HG02970 (cell line): Measurements from ENCODE around the gene ARID1B.
"Not testable (repeated sequence)": the region's sequence is repeated elsewhere in the genome, so short reads cannot be mapped to it uniquely, and the experiment has no call there.

Experiments
- ATAC-seq: cut with Tn5 transposase; IDR thresholded peaks from one replicate; pipeline ENCODE4 v1.9.1; 2021; ENCODE audit warnings: mild to moderate bottlenecking, moderate library complexity, moderate number of reproducible peaks; ENCODE audit not compliant: unreplicated experiment, low FRiP score

The ARID1B gene

DNA sequence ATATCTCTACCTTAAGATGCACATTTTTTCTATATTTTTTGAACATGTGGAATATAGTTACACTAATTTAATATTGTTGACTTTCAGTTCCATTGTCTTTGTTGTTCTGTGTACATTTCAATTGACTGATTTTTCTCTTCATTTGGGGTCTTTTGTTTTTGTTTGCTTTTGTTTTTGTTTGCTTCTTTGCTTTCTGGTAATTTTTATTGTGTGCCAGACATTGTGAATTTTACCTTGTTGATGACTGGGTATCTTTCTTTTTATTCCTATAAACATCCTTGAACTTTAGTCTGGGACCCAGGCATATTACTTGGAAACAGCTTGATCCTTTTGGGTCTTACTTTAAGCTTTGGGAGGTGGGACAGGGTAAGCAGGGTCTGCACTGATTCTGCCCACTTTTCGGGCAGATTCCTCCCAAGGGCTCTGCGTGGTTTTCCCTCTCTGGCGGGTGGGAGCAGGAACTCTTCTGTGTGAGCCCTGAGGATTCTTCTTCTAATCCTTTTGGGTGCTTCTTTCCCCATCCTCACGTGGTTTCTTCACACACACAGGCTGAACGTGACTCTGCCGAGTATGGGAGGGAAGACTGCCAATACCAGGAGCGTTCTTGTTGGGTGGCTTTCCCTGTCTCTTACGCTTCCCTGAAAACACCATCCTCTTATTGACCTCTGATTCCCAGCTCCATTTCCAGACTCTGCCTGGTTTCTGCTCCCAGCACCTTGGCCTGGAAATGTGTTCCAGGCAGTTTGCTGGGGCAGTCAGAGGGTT, 200.5 kb downstream of the ARID1B start:
- no peak for ATAC-seq

GRCh38 chr6:156978948-156979347, 201.8 kb downstream of the ARID1B start:
- no peak for ATAC-seq

DNA sequence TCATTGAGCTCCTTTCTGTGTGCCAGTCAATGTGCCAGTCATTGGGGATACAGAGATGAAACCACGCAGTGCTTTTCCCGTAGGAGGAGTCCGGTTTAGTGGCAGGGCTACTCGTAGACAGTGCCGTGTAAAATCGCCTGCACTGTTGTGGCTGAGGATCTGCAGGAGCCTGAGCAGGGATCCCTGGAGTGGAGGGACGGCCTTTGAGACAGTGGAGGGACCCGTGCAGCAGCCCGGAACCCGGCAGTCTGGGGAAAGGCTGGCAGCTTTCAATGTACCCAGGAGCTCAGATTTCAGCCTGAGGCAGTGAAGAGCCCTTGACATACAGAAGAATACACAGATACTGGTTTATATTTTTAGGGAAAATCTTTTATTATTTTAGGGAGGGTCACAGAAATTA, 203.3 kb downstream of the ARID1B start:
- ATAC-seq: no peak

DNA sequence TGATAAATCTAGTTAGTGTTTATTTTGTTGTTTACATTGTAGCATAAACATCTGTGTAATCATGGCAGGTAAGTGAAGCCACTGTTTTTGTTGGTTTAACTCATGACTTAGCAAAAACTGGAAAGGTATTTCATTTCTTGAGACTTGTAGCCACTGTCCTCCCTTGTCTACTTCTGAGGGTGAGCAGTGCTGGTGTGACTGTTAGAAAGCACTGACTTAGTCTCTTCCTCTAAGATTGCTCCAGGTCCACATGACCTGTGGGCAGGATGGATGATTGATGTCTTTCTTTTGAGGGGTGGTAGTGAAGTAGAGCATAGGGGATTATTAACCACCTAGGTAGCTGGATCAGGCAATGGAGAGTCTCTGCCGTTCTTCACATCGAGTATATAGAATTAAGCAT, 203.8 kb downstream of the ARID1B start:
- ATAC-seq: no peak

GRCh38 chr6:156982168-156982567, 205.0 kb downstream of the ARID1B start:
- ATAC-seq: no peak

- not testable (repeated sequence) for ATAC-seq
Measured at GRCh38 chr6:156982864-156983263, 205.7 kb downstream of the ARID1B start.

- ATAC-seq: no peak
Measured at GRCh38 chr6:156984178-156984738, 207.1 kb downstream of the ARID1B start.

DNA sequence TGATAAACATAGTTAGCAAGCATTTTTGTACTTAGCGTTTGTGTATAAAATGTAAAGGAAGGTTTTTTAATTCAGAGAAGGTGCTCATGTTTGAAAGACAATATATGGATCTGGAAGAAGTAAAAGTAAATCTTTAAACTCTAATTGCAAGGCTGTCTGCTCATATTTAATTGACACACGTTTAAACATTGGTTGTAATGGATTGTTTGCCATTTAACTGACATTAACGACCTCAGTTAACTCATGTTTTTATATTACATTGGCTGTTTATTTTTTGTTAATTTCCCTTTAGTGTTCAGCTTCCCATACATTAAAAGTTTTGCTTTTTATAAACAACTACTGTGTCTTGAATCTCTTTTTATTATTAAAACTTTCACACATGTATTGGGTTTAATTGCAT, 208.1 kb downstream of the ARID1B start:
- no peak for ATAC-seq

- peak; percentile 57 for ATAC-seq
Measured at GRCh38 chr6:156988276-156989158, 211.3 kb downstream of the ARID1B start.

- ATAC-seq: no peak
Measured at GRCh38 chr6:156989159-156989806, 212.1 kb downstream of the ARID1B start.

DNA sequence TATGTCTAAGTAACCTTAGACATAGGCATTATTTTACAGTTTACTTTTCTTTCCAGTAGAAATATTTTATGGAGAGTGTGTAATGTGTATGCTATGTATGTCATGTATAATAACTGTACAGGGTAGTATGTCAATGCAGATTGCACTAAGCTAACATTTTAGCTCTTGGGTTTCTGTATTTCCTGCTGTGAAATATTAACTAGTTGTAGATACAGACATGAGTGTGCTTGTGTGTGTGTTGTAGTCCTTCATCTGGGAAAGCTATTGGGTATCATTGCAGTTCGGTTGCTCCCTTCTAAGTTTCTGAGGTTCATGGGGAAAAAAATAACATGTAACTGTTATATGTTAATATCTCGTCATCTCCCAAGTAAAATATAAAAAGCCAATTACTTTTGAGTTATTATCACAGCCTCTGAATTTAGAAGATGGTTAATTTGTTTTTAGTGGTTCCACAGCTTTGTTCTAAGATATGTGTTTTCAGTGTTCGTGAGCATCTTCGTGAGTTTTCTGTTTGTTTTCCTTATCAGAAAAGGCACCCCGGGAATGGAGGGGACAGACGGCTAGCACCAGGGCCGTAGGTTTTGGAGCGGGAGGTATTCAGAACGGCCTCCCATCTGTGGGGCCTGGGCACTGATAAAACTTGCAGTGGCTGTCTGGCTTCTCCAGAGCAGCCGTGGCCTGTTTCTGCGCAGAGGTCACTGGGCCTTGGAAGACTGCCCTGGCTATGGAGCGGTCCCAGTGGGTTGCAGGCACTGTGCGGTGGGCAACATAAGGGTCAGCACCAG, 215.0 kb downstream of the ARID1B start:
- ATAC-seq: no peak

DNA sequence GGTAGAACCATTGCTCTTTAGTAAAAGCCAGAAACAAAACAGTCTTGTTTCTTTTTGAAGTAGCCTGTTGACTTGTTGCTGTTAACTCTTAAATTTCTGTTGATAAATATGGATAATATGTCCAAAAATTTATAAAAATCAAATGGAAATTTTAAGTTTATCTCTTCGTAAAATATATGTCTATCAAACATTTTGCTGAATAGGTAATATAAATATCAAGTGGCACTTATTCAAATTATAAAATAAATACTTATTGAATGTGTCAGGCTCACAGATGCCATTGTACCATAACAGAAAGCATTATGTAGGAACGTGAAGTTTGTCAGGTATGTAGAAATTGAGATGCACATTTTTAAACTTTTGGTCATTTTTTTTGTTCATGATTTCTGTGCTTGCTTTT, 216.5 kb downstream of the ARID1B start:
- no peak for ATAC-seq

GRCh38 chr6:156994215-156995076, 217.3 kb downstream of the ARID1B start:
- no peak for ATAC-seq

DNA sequence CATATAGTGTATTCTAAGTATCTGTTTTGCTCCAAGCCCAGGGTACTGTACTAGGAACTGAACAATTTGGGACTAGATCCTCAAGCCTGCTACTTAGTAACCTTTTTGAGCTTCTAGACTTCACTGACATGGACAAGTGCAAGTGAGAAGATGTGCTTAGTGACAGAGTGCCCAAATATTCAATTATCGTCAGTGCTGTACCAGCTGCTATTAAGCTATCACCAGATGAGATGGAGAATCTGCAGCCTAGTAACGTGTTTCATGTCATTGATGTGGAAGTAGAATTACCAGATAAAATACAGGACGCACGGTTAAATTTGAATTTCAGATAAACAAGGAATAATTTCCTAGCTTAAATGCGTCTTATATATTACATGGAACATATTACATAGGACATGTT, 218.3 kb downstream of the ARID1B start:
- no peak for ATAC-seq

DNA sequence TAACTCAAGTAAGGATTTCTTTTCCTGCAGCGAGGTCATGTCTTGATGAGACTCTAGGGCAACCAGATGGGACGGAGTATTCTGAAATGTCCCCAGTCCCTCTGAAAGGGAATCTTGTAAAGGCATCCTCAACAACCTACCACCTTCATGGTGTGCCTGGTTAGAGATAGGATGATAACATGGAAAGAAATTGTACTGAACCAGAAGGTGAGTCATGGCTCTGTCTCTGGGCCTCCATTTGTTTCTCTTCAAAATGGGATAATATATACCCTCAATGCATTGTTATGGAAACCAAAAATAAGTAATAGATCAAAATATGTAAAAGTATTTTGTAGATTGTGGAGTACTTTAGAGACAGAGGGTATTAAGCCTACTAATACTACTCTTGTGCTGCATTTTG, 219.1 kb downstream of the ARID1B start:
- ATAC-seq: no peak

DNA sequence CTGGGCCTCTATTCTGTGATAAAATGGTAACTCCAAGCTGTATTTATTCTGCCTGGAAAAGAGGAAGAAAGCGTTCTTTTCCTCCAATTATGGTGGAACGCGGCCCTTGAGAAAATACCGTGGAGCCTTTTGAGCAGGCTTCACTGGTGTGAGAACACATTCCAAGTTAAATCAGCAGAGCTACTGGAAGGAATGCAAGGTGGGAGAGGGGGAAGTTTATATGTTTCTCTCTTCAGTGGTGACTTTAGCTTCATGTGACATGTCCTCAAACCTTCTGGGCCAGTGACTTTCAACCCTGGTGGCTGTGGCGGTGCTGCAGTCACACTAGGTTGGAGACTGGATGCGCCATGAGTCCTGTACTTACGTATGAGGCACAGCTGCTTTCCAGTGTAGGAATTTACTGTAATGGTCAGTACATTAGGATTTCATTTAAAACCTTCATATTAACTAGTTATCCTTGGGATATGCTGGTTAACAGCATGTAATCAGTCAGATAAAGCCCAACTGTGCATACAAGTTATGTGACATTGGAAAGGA, 221.7 kb downstream of the ARID1B start:
- ATAC-seq: no peak

DNA sequence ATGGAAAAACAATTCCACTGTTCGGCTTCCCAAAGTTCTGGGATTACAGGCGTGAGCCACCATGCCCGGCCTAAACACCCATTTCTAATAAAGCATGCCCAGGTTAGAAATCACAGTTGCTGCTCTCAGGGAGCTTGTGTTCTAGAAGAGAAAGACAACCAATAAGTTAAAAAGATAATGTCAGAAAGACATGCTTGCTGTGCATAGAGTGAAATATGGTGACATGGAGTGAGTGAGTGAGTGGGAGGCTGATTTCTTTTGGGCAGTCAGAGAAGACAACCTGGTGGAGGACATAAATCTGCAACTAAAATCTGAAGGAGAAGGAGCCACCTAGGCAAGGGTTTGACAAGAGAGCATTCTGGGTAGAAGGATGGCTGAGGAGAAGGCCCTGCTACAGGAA, 222.6 kb downstream of the ARID1B start:
- no peak for ATAC-seq

DNA sequence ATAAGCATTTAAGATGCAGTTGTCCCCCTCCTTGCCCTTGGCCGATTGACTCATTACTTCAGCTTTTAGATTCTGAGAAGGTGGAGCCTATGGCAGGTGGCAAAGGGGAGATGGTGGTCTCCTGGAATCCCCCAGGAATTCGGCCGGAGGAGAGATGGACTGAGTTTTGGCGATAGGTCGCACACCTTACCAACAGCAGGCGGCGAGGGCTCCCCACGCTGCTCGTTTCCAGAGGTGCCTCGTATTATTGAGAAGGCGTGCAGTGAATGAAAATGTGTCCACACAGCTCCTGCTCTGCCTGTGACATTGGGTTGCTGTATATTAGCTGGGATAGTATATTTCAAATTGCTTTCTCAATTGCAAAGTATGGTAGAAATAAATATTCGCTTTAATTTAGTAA, 224.5 kb downstream of the ARID1B start:
- ATAC-seq: no peak

DNA sequence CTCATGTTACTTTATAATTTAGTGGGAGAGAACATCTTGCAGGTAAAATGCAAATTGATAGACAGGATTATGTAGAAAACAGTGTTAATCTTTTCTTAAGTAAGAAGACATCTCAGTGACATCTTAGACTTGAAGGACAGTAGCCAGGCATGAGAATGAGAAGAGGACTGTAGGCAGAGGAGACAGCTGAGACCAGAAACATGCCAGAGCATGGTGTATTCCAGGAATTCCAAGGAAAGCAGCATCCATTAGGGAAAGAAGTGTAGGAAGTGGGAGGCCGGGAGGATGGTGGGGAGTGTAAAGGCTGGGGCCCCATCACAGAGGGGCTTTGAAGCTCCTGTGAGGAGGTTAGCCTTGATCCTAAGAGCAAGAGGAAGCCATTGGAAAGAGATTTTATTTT, 225.6 kb downstream of the ARID1B start:
- ATAC-seq: no peak
